GM12878 (cell line): ENCODE measurements around the gene NES.

Experiments
- CHD1 ChIP-seq: IDR thresholded peaks from 2 replicates; pipeline ENCODE4 v1.6.1; 2012; ENCODE audit warnings: low read depth, low read length, improper control_type of control experiment
- CHD4 ChIP-seq: fragments of 200-600 bp; sonication (generic); IDR thresholded peaks from 2 replicates; pipeline ENCODE4 v1.6.1; 2016; ENCODE audit warnings: mild to moderate bottlenecking
- EZH2 ChIP-seq: IDR thresholded peaks from 2 replicates; pipeline ENCODE4 v1.6.1; 2012; ENCODE audit warnings: low read depth, mild to moderate bottlenecking, control low read depth, inconsistent platforms, low read length, borderline replicate concordance; ENCODE audit not compliant: control insufficient read depth
- FOXM1 ChIP-seq: IDR thresholded peaks from 2 replicates; pipeline ENCODE4 v1.6.1; 2012; ENCODE audit warnings: low read depth, mild to moderate bottlenecking, inconsistent platforms, low read length, moderate library complexity
- SMAD1 ChIP-seq: fragments of 450-650 bp; IDR thresholded peaks from 2 replicates; pipeline ENCODE4 v1.6.1; 2018; ENCODE audit warnings: mild to moderate bottlenecking, low read depth; ENCODE audit not compliant: partially characterized antibody
- YBX1 ChIP-seq: fragments of 450-650 bp; IDR thresholded peaks from 2 replicates; pipeline ENCODE4 v1.6.1; 2016; ENCODE audit warnings: antibody characterized with exemption
- TF ChIP-seq, protein P1 (sequence below): IDR thresholded peaks from 2 replicates; pipeline ENCODE4 v1.6.1; 2012; ENCODE audit warnings: low read length, inconsistent platforms
- TF ChIP-seq, protein P2 (sequence below), 3 experiments: IDR thresholded peaks in 2 of 3; conservative IDR thresholded peaks in 1 of 3; 2 replicates each; pipeline ENCODE4 v1.5.1; 2011; ENCODE audit warnings: low read depth in 3 of 3, low read length in 3 of 3, mild to moderate bottlenecking in 3 of 3, control low read depth in 2 of 3, moderate library complexity in 2 of 3, inconsistent platforms in 1 of 3, mixed read lengths in 1 of 3; ENCODE audit not compliant: control insufficient read depth in 2 of 3, insufficient read depth in 1 of 3; ENCODE audit errors: extremely low read depth in 1 of 3

DNA sequence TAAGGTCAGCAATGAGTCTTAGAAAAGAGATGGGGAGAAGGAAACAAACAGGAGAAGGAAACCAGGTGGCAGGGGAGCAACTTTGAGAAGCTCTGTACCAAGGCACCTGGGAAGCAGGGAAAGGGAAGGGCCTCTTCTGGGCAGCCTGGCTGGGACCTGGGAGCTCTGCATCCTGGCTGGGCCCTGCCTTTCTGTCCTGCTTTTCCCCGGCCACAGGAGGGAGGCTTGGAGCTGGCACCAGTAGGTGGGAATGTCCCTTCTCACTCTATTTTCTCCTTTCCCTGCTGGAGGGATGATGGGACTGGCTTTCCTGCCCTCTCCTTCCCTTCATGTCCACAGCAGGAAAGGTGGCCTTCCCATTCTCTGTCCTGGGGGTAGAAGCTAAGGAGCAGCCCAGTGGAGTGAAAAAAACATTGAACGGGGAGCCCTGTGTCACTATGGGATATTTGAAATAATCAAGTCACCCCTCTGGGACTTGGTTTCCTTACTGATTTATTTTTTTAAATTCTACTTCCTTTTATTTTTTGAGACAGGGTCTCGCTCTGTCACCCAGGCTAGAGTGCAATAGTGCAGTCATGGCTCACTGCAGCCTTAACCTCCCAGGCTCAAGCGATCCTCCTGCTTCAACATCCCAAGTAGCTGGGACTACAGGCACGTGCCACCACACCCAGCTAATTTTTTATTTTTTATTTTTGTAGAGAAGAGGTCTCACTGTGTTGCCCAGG is 5.1 kb upstream of the NES start:
- no peak for TF ChIP-seq YBX1
- no peak for TF ChIP-seq SMAD1
- TF ChIP-seq CHD4, result no peak
- TF ChIP-seq, protein P1, sequence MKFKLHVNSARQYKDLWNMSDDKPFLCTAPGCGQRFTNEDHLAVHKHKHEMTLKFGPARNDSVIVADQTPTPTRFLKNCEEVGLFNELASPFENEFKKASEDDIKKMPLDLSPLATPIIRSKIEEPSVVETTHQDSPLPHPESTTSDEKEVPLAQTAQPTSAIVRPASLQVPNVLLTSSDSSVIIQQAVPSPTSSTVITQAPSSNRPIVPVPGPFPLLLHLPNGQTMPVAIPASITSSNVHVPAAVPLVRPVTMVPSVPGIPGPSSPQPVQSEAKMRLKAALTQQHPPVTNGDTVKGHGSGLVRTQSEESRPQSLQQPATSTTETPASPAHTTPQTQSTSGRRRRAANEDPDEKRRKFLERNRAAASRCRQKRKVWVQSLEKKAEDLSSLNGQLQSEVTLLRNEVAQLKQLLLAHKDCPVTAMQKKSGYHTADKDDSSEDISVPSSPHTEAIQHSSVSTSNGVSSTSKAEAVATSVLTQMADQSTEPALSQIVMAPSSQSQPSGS, result no peak
- TF ChIP-seq, protein P2, sequence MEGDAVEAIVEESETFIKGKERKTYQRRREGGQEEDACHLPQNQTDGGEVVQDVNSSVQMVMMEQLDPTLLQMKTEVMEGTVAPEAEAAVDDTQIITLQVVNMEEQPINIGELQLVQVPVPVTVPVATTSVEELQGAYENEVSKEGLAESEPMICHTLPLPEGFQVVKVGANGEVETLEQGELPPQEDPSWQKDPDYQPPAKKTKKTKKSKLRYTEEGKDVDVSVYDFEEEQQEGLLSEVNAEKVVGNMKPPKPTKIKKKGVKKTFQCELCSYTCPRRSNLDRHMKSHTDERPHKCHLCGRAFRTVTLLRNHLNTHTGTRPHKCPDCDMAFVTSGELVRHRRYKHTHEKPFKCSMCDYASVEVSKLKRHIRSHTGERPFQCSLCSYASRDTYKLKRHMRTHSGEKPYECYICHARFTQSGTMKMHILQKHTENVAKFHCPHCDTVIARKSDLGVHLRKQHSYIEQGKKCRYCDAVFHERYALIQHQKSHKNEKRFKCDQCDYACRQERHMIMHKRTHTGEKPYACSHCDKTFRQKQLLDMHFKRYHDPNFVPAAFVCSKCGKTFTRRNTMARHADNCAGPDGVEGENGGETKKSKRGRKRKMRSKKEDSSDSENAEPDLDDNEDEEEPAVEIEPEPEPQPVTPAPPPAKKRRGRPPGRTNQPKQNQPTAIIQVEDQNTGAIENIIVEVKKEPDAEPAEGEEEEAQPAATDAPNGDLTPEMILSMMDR (IDR thresholded peaks at IDR 0.05 in 2 of 3, conservative IDR thresholded peaks at IDR 0.05 in 1 of 3; ENCODE audit: control insufficient read depth in 2 of 3, extremely low read depth in 1 of 3, insufficient read depth in 1 of 3, low read depth in 3 of 3, low read length in 3 of 3), result no peak
- TF ChIP-seq EZH2, result no peak
- TF ChIP-seq CHD1, result no peak
- TF ChIP-seq FOXM1, result no peak
